ENCODE measurements around the gene PDE9A.

Gene PDE9A

DNA sequence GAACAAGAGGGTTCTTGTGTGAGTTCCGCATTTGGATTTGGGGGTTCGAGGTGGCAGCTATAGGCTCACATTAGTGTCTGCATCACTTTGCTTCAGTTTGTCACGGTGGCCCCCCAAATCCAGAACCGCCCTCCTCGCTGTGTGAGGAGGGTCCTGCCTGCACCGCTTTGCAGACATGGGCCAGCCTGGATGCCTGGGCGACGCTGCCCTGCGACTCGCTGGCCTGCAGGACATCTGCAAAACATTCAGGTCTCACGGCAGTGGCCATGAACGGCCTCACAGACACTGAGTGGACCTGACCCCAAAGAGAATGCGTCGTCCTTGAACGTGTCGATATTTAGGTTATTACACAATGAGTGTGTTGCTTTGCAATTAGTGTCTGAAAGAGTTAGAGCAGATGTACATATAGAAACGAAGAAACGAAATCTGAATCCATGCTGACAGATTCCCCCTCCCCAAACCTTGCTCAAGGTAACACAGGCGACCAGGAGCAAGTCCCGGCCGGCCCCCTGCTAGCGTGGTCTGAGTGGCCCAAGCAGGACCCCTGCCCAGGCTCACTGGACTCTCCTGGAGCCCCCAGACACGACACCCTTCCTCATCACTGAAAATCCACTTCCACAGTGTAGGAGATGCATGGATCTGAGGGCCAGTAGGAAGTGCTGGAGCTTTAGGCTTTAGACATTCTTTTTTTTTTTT lies 20.4 kb downstream of the PDE9A start:
- DNase-seq = no peak

DNA sequence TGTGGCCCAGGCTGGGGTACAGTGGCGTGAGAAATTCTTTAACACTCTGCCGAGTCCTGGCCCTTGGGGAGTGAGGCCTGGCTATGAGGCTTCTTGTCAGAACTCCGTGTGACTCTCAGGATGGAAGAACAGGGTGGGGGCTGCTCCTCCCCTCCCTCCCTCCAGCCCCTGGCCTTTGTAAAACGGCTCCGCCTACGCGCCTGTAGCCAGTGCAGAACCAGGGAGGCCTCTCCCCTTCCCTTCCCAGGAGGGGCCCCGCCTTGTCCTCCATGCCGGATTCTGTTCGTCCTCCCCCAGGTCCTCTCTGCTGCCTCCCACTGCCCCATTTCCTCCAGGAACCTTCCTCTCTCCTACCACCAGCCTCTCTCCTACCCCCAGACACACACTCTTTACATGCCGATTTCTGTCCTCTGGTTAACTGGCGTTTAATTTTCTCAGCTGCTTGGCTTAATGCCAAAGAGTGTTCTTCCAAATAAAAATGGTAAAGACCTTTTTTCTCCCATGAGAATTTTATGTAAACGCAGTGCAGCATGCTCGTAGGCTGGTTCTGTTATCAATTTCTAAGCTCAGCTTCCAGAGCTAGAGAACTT lies 21.0 kb downstream of the PDE9A start:
- DNase-seq = no peak

DNA sequence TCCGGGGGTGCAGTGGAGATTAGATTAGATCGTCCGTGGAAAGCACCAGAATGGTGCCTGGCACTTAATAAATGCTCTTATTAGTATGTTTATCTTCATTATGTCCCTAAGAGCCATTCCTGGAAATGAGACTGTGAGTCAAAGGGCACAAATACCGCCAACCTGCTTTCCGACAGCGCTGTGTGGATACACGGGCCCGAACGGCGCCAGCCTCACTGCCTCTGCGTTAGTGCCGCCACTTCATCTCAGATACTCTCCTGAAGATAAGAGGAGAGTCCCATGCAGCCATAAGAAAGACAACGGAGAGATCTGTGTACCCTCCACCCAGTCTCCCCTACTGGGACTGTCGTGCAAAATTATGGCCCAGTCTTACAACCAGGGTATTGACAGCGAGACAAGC lies 22.0 kb downstream of the PDE9A start:
- DNase-seq = no peak

DNA sequence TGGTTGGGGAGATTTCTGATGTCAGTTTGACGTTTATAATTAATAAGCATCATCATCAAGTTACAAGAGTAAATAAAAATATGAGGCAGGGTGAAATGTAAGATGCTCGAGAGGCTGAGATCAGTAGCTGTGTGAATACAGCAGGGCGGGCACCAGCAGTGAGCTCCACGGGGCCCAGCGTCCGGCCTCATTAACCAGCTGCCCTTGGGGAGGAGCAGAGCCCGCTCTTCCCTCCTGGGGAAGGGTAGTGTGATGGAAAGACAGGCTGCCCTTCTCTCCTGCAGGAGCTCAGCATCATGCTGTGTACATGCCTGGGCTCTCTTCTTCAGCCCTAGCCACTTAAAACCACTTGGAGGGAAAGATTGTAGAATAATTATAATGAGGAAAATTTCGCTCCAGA lies 23.4 kb downstream of the PDE9A start:
- DNase-seq = no peak

DNA sequence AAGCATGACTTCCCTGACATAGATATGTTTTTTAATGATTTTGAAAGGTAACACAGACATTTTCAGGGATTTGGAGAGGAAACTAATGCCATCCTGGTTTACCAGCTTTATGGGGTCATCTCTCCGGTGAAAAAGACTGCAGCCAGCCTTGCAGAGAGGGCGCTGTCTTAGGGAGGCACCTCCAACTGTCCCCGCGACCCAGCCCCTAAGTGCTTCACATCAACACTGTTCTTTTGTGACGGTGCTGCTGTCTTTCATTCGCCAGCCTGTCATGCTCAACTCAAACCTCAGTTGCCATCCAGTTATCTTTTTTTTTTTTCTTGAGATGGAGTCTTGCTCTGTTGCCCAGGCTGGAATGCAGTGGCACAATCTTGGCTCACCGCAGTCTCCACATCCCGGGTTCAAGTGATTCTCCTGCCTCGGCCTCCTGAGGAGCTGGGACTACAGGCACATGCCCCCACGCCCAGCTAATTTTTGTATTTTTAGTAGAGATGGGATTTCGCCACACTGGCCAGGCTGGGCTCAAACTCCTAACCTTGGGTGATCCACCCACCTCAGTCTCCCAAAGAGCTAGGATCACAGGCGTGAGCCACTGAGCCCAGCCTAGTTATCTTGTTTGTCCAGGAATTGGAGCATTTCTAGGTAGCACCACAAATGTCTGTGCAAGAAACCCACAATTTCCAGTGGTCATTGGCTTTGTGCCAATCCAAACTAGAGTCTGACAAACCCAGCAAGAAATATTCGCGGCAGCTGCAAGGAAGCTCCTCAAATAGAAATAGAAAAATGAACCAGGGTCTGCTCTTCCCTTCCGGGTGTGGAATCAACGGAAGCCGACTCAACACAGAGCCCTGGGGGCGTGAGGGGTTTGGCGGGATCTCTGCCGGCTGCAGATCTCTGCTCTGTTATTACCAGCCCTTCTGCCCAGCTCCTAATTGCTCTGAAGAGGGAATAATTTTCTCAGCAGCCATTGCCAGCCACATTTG lies 24.2 kb downstream of the PDE9A start:
- DNase-seq = no peak

DNA sequence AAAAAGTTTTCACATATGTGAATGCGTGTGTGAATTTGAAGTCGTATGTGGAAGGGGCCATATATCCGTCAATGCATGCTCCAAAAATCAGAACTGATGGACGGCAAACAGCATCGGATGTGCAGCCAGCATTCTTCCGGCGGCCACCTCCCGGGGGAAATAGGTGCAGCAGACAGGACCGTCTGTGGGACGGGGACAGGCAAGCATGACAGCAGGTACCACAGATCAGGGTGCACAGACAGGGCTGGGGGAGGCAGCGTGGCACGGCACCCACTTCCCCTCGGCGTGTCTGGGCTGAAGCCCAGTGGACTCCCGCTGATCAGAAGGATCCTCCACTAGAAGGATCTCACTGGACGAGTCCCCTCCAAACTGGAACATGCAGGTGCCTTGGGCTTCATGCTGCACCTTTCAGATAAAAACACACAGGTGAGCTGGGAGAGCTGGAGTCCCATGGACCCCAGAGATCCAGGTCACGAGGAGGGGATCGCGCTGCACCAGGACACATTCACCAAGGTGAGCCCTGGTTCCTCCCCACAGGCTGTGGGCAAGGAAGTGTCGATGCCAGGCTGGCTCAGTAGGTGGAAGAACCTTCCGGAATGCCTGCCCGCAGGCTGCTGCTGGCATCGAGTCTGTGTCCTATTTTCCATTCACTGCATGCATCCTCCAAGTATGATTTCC lies 25.3 kb downstream of the PDE9A start:
- no peak for DNase-seq

DNA sequence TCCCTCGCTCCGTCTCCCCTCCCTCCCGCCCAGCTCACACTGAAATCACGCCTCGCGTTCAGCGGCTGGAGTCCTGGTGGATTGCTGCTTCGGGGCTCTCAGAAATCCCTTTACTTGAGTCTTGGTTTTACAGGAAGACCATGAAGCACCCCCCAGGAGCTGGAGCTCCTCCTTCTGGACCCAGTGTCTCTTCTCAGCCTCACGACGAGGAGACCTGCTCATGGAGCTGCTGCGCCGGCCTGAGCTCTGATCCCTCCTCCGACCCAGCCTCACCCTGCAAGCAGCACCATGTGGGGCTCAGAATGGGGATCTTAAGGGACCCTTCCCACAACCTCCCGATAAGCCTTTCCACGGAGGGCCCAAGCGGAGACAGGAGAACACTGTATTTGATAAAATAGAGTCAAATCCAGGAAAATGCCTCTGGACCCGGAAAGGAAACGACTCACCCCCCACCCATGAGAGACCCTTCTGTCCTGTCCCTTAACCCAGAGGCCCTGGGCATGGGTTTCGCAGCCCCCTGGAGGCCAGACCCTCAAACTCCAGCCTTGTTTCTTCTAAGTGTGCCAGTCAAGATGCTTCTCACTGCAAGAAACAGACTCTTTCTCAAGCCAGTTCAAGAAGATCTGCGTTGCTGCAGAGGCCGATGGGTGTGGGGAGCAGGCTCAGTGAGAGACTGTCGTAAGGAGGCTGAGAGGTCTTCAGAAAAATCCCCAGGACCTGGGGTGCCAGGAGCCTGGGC lies 26.1 kb downstream of the PDE9A start:
- DNase-seq = no peak

DNA sequence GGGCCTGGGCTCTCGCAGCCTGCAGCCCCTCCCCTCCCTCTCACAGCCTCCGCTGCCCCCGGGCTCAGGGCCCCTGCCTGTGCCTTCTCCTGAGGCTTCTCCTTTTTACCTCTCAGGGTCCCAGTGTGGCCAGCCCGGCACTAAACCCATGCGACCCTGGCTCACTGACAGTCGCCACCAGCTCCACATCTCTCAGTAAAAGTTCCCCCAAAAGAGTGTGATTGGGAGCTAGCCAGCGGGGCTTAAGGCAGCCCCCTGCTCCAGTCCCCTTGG lies 26.6 kb downstream of the PDE9A start:
- no peak for DNase-seq

DNA sequence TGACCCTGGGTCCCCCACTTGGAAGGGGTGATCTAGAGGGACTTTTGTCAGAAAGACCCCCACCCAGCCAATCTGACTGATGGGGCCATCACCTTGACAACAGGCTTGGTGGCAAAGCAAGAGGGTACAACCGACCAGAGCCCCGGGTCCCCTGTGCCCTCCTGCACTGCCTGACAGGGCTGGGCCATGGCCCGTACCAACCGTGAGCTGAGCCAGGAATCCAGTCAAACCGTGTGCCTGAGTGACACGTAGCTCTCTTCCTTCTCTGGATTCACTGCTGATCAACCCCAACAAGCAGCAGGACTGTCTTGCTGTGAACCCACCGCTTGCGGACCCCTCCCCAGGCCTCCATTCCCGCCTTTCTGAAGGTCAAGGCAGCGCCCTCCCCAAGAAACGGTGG lies 27.0 kb downstream of the PDE9A start:
- no peak for DNase-seq

DNA sequence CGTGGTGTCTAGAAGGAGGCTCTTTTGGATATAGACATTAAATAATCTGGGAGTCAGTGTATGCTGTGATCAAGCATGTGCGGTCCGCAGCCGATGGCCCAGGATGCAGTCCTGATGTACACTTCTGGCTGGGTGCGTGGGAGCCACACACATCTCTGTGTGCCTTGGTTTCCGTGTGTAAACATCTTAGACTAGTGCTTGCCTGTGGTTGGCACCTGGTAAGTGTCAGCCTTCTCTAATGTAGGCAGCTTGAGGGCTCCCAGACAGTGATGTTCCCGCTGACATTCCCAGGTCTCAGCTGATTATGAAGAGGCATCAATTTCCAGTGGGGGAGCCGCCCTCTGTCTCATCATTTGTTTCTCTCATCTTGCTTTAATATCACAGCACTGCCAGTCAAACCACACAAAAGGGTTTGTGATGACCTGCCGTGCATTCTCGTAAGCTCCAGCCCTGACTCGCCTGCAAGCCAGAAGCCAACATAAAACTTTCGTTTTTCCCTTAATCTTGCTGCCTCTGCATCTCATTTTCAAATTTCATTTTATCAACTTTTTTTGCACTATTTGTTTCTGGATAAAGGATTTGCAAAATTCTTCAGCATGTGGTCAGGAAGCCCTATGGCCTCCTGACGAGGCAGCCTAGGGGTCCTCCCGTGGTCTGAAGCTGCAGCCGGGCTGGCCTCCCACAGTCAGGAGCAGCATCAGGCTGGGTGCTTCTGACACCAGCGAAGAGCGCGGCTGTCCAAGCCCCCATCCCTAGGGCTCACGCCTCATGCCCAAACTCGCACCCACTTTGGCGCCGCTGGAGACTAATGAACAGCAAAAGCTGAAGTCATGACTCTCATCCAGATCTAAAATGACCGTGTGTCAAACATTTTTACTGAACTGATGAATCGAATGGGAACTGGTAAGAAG lies 28.1 kb downstream of the PDE9A start:
- DNase-seq = no peak

DNA sequence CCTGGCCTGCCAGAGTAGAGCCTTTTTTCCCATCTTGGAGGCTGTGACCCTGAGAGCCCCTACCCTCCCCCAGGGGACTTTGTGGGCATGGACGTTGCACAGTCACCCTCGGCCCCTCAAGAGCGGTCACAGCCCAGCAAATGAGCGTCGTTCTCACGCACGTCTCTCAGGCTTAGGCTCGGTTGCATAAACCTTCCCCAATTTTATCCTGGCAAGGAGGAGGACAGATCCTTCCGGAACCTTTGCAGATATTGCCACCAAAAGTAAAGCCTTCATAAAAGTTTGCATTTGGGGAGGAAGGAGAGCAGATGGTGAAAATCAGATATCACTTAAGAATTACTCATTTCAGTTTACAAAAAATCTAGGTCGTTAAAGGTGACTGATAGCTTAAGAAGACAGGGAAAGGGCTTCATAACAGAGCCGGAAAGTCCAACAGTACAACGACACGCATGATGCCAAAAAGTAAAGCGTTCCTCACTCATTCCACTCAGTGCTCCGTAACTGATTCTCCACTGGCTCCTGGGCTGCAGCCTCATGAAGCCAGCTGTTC lies 29.3 kb downstream of the PDE9A start:
- DNase-seq = no peak

DNA sequence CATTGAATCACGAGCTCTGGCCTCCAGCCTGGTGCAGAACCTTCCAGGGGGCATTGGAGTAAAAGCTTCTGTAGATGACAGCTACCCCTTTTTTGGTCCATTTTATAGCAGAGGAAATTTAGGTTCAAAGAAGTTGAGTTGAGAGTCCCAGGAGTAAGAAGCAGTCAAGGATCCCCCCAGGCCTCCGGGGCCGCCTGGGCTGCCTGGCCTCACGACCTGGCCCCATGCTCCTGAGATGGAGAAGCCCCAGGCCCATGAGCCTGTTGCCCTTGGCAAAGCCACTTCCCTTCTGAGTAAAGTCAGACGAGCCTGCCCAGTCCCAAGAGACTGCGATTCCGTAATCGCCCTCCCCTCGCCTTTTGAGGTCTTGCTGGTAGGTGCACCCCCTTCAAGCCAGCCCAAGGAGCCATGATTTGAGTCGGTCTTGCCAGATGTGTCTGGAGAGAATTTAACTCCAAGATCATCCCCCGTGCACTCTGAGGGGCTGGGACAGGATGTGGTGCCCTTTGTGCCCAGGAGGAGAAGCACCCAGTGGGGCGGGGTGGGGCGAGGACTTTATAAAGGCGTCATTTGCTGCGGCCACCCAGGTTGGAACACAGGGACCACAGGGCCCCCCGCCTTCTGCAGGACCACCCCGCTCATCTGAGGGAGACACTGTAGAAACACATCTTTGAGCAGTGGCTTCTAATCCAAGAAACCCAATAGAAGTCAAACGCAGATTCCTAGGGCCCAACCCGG lies 30.1 kb downstream of the PDE9A start:
- DNase-seq = no peak

DNA sequence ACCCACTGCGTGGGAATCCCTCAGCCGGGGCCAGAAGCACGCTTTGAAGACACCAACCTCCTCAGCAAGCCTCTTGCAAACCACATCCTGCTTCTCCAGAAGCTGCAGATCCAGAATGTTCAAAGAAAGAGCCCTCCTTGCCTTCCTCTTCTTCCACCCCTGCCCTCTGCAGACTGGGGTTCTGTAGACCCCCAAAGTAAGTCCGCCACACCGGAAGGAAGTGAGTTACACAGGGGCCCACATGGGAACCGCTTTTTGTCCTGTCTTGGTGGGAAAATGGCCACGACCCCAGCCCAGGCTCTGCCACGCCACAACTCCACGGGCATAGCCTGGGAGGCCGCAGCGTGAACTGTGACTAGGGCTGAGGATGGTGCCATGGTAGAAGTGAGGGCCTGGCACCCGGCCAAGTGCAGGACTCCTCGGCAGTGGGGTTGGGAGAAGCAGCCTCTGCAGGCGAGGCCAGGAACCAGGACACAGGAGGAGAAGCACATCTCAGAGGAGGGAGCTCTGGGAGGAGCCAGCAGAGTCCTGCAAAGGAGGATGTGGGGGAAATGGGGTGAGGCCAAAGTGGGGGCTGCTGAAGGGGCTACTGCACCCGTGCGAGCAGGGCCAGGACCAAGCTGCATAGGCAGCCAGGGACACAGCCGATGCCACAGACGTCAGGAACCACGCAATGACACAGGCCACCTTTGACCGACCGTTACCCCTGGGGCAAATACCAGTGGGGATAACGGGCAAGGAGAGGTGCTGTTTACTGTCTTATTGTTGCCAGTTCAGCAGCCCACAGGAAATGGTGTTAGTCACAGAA lies 30.9 kb downstream of the PDE9A start:
- DNase-seq = peak; percentile 38 to 46

DNA sequence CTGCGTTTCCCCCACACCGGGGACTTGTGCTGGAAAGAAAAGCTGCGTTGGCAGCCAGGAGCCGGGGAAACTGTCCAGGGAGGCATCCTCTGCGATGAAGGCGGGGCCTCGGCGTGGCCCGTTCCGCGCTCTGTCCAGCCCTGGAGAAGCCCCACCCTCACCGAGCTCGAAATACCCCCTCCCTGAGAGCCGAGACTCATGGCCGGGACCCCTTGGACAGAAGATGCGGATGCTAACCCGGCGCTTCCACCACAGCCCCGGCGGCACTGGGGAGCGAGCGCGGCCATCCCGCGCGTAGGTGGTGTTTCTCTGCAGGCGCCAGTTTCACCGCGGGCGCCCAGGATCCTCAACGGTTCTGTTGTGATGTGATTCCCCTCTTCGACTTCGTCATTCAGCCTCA lies 31.6 kb downstream of the PDE9A start:
- no peak for DNase-seq

DNA sequence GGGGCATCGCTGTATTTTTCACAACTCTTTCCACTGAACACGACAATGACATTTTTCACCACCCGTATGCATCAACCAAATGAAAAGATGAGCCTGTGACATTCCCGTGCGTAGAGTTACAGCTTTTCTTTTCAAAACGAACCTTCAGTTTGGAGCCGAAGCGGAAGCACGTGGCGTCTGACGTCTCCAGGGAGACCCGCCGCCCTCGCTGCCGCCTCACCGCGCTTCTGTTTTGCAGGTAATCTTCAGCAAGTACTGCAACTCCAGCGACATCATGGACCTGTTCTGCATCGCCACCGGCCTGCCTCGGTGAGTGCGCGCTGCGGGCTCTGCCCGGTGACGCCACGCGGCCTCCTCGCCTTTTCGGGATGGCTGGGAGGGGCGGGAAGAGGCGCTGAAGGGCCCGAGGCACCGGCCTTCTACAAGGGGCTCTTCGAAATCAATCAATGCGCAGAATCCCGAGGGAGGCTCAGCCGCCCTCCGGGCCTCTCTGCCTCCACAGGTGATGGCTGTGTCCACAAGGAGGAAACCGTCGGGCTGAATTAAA lies 32.6 kb downstream of the PDE9A start:
- DNase-seq = no peak

DNA sequence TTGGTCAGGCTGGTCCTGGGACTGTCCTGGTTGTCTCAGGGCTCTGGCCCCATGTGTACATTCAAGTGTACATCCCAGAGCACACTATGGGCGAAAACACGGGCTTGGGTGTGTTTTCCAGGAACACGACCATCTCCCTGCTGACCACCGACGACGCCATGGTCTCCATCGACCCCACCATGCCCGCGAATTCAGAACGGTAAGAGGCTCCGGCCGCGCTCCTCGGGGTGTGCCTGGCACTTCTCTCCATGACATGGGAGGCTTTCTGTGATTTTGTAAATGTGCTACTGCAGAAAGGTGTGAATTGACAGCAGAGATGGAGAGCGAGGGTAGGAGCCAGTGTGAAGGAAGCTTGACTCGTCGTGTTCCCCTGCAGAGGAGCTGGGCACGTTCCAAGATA lies 34.4 kb downstream of the PDE9A start:
- no peak for DNase-seq

DNA sequence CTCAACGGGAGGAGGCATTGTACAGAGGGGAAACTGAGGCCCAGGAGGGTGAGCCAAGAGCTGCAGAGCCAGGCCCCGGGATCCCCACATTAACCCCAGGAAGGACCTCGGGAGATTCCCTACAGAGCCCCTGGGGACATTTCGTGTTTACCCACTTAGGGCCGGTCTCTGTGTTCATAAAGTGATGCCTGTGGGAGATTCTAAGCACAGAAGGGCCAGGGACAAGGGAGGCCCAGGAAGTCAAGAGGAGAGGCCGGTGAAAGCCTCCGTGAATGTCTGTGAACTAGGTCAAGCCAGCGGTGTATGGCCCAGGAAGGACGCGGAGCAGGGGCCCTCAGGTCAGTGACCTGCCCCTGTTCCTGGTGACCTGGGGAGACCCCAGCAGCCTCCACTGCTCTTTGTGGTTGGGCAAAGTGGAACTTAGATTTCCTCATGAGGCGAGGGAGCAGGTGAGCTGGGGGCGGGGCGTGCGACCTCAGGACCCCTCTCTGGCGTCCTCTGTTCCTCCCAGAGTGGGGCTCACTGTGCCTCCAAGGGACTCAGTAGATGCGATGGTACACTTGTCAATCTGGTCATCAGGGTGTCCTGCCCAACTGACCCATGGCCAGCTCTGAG lies 34.9 kb downstream of the PDE9A start:
- no peak for DNase-seq

DNA sequence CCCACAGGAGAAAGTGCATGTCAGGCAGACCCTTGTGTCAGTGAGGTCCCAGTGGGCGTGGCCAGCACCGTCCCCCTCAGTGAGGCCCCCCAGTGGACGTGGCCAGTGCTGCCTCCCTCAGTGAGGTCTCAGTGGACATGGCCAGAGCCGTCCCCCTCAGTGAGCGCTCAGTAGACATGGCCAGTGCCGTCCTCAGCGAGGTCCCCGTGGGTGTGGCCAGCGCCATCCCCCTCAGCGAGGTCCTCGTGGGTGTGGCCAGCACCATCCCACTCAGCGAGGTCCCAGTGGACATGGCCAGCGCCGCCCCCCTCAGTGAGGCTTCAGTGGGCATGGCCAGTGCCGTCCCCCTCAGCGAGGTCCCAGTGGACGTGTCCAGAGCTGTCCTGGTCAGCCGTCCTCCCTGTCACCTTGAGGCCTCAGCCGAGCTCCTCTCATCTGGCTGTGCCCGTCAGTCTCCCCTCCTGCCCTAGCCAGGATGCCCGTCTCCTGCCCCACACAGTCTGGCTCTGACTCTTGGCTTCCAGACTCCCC lies 35.5 kb downstream of the PDE9A start:
- no peak for DNase-seq

DNA sequence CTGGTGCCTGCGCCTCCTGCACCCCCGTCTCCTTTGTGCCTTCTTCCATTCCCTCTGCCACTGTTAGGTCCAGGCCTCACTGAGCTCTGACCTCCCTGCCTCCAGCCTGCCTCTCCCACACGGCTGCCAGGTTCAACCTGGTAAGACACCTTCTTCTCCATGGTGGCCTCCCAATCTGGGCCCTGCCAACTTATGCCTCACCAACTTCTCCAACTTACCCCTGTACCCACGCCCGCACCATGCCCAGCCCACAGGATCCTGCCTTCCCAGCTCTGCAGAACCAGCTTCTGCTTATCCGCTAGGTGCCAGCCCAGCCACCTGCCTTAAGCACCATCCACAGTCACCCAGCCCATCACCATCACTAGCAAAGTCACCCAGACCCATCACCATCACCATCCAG lies 37.2 kb downstream of the PDE9A start:
- no peak for DNase-seq
